GM12878 (cell line): Measurements from ENCODE around the gene NAALADL2. TPM values are rescaled to one million over a fixed set of nuclear protein-coding genes. Genes with fewer than 3 reads are reported as not detected.

Source experiments
- ATAC-seq: fragments of 200-7000 bp; cut with Tn5 transposase; 3 replicates; pipeline ENCODE4 v1.9.1; 2020; ENCODE audit warnings: mild to moderate bottlenecking, moderate library complexity
- BruUV-seq: library from RNA; stranded (reverse); fragments of 400-500 nt; replicated peaks from 2 replicates; lab custom pipeline; 2021; lab: Mats Ljungman, UMichigan
- CTCF ChIA-PET: fragments of 300-600 bp; sonication (Branson Sonifier 250); formaldehyde crosslinking; extraction: SDS; loops from one replicate; lab custom pipeline; 2021; ENCODE audit warnings: inconsistent platforms; lab: Yijun Ruan, JAX
- POLR2A ChIA-PET: fragments of 350-600 bp; formaldehyde crosslinking; extraction: SDS; loops from one replicate; lab custom pipeline; 2021; ENCODE audit warnings: inconsistent platforms; lab: Charles Lee
- RAD21 ChIA-PET: fragments of 300-600 bp; sonication (Branson Sonifier 250); formaldehyde crosslinking; loops from one replicate; lab custom pipeline; 2023; ENCODE audit warnings: antibody characterized with exemption; ENCODE audit not compliant: unreplicated experiment; lab: Charles Lee
- SMC1A ChIA-PET: fragments of 300-600 bp; sonication (Branson Sonifier 250); formaldehyde crosslinking; loops from one replicate; lab custom pipeline; 2023; ENCODE audit not compliant: unreplicated experiment, uncharacterized antibody; lab: Charles Lee
- DNase-seq: peaks from one replicate; pipeline ENCODE4 v3.0.0-alpha.2; 2011; ENCODE audit warnings: low read depth, low spot score
- FAIRE-seq: peaks from 3 replicates; lab custom pipeline; 2011; peaks lifted over from hg19 to GRCh38; lab: Jason Lieb, UNC
- H2AFZ ChIP-seq: 2 replicates; pipeline ENCODE4 v1.6.0; 2011; ENCODE audit warnings: low read depth, low read length, control low read depth; ENCODE audit not compliant: control insufficient read depth
- H3K27ac ChIP-seq: 2 replicates; pipeline ENCODE4 v1.5.1; 2011; ENCODE audit warnings: control low read depth; ENCODE audit not compliant: control insufficient read depth, insufficient read depth
- H3K27me3 ChIP-seq, 2 experiments: replicated peaks in 1 of 2; 2 replicates each; pipeline versions ENCODE4 v1.6.0 to v1.6.1; 2011; ENCODE audit warnings: low read length in 1 of 2; ENCODE audit not compliant: control insufficient read depth in 2 of 2, insufficient read depth in 2 of 2
- H3K36me3 ChIP-seq, 2 experiments: 2 replicates each; pipeline ENCODE4 v1.5.1; 2011; ENCODE audit warnings: low read length in 1 of 2; ENCODE audit not compliant: control insufficient read depth in 2 of 2, insufficient read depth in 2 of 2
- H3K4me1 ChIP-seq: 2 replicates; pipeline ENCODE4 v1.6.1; 2011; ENCODE audit warnings: mild to moderate bottlenecking, low read length, moderate library complexity, mixed read lengths; ENCODE audit not compliant: control insufficient read depth, insufficient read depth
- H3K4me2 ChIP-seq: 2 replicates; pipeline ENCODE4 v1.6.0; 2011; ENCODE audit warnings: control low read depth; ENCODE audit not compliant: control insufficient read depth, insufficient read depth
- H3K4me3 ChIP-seq: fragments of 200-600 bp; sonication (generic); 2 replicates; pipeline ENCODE4 v1.5.1; 2016
- H3K79me2 ChIP-seq: 2 replicates; pipeline ENCODE4 v1.6.0; 2011; ENCODE audit warnings: low read length; ENCODE audit not compliant: control insufficient read depth, insufficient read depth
- H3K9ac ChIP-seq: 2 replicates; pipeline ENCODE4 v1.8.0; 2011; ENCODE audit warnings: low read length, control low read depth, mixed read lengths; ENCODE audit not compliant: control insufficient read depth, insufficient read depth
- H3K9me3 ChIP-seq: replicated peaks from 3 replicates; pipeline ENCODE4 v1.5.1; 2011; ENCODE audit warnings: mild to moderate bottlenecking, low read length; ENCODE audit not compliant: control insufficient read depth, insufficient read depth
- H4K20me1 ChIP-seq: 2 replicates; pipeline ENCODE4 v1.6.0; 2011; ENCODE audit not compliant: control insufficient read depth, insufficient read depth
- BMI1 ChIP-seq: fragments of 450-650 bp; IDR thresholded peaks from 2 replicates; pipeline ENCODE4 v1.6.1; 2016; ENCODE audit warnings: mild to moderate bottlenecking, moderate library complexity, borderline replicate concordance
- LARP7 ChIP-seq: fragments of 450-650 bp; IDR thresholded peaks from 2 replicates; pipeline ENCODE4 v1.6.1; 2017; ENCODE audit warnings: mild to moderate bottlenecking
- MEF2A ChIP-seq: IDR thresholded peaks from 2 replicates; pipeline ENCODE4 v1.6.1; 2011; ENCODE audit warnings: low read depth, mild to moderate bottlenecking, low read length, moderate library complexity; ENCODE audit not compliant: insufficient read depth
- NBN ChIP-seq: fragments of 450-650 bp; IDR thresholded peaks from 2 replicates; pipeline ENCODE4 v1.6.1; 2016
- STAT1 ChIP-seq: fragments of 450-650 bp; conservative IDR thresholded peaks from 2 replicates; pipeline ENCODE4 v1.6.1; 2014; ENCODE audit warnings: antibody characterized with exemption, mild to moderate bottlenecking
- TCF12 ChIP-seq: IDR thresholded peaks from 2 replicates; pipeline ENCODE4 v1.6.1; 2011; ENCODE audit warnings: low read depth, mild to moderate bottlenecking, low read length
- WRNIP1 ChIP-seq: IDR thresholded peaks from 2 replicates; pipeline ENCODE4 v1.6.1; 2011; ENCODE audit warnings: low read depth, low read length, improper control_type of control experiment, borderline replicate concordance
- ZBTB11 ChIP-seq: fragments of 450-650 bp; formaldehyde crosslinking; IDR thresholded peaks from 2 replicates; pipeline ENCODE4 v1.5.0; 2022; ENCODE audit warnings: mild to moderate bottlenecking, missing genetic modification characterization
- ZNF622 ChIP-seq: fragments of 450-650 bp; IDR thresholded peaks from 2 replicates; pipeline ENCODE4 v1.6.1; 2017; ENCODE audit warnings: mild to moderate bottlenecking, inconsistent platforms
- WGBS: methylation state at CpG from one replicate; pipeline ENCODE4 v1.1.6; 2016; ENCODE audit warnings: low lambda C conversion rate; ENCODE audit not compliant: insufficient replicate concordance, insufficient coverage; ENCODE audit errors: missing lambda C conversion rate; 5-methylcytosine and 5-hydroxymethylcytosine counted together
- in situ Hi-C: fragments of 300-500 bp; cut with MboI; formaldehyde crosslinking; loops from 9 replicates; pipeline ENCODE4 v1.14.3; 2018; ENCODE audit warnings: mixed read lengths
- intact Hi-C: fragments of 100-400 bp; cut with micrococcal nuclease; formaldehyde crosslinking; loops from one replicate; pipeline ENCODE4 v1.14.2; 2022; ENCODE audit not compliant: unreplicated experiment
- polyA plus RNA-seq, 11 experiments: library from polyadenylated mRNA; depleted of rRNA in 4 of 11; unstranded in 6 of 11; stranded (reverse) in 5 of 11; fragments of >200 nt; fragmentation: Nextera tagmentation in 4 of 11; fragmentation: Illumina TruSeq in 1 of 11; extraction: Ambion mirVana in 4 of 11; extraction: Trizol in 1 of 11; gene quantifications; 1 replicate in 1 of 11; 2 replicates in 10 of 11; pipeline versions ENCODE4 v1.2.1 to v1.2.3, GENCODE V29; 2011 to 2016; ENCODE audit warnings: inconsistent platforms in 2 of 11, missing spikeins in 2 of 11, low read depth in 1 of 11
- total RNA-seq, 4 experiments: library from RNA; depleted of rRNA in 3 of 4; stranded (reverse); fragments of >200 nt in 3 of 4; fragmentation: Illumina TruSeq in 1 of 4; extraction: Trizol in 1 of 4; gene quantifications; 2 replicates each; pipeline versions ENCODE4 v1.2.1 to v1.2.3, GENCODE V29; 2013 to 2021

Gene NAALADL2
- total and polyA plus RNA-seq, 10 of the 15 experiments (the other 5 are each of a cell fraction or from before 2014, with no cell fraction given): 0.06 to 10.8 (median 0.46) TPM

GRCh38 chr3:174869448-174869847 lies 10.3 kb downstream of the NAALADL2 start:
- H4K20me1 ChIP-seq: no peaks in the 10 kb centered on the region
- H3K27ac ChIP-seq: no peak overlapping the region
- ChIA-PET SMC1A (no interaction called here), RAD21 (no interaction called here)
- BruUV-seq: no TSS peak
- in situ Hi-C loops: no loop called here
- no peak for TF ChIP-seq NBN
- TF ChIP-seq ZNF622: no peak
- no peak for TF ChIP-seq ZBTB11 (CRISPR knock-in tag)
- no peak for TF ChIP-seq BMI1
- TF ChIP-seq LARP7: no peak
- no peak for TF ChIP-seq STAT1
- no peak for TF ChIP-seq TCF12
- TF ChIP-seq MEF2A: no peak
- no peak for TF ChIP-seq WRNIP1
- TF ChIP-seq, all 136 proteins: peak for 0
- Histone ChIP-seq H3K4me1 (no peaks in the 10 kb centered on the region), H3K36me3 (no peaks in the 10 kb centered on the region), H3K9me3 (no peaks in the 10 kb centered on the region), H3K9ac (no peak overlapping the region), H3K79me2 (no peaks in the 10 kb centered on the region), H3K27me3 (no peaks in the 10 kb centered on the region), H2AFZ (no peak overlapping the region), H3K4me2 (no peak overlapping the region), H3K4me3 (no peak overlapping the region)
- ChIA-PET POLR2A (no interaction called here), CTCF (no interaction called here)
- intact Hi-C loops: loop anchor here (10.0 kb wide), 1 partner anchor 1075 kb away; no protein-coding TSS in a partner anchor
- FAIRE-seq (no peak), ATAC-seq (no peak), DNase-seq (no peak)
- 22% methylated on average over 7 of the region's 7 CpGs for WGBS
